Posterior vena cava (tissue), 2 donors: Measurements from ENCODE around the gene ZBTB16. TPM values are rescaled to one million over a fixed set of nuclear protein-coding genes. Genes with fewer than 3 reads are reported as not detected.

Experiments
- DNase-seq: peaks from one replicate; pipeline ENCODE4 v3.0.0-alpha.2; 2020; ENCODE audit warnings: low spot score
- intact Hi-C, 2 donors: fragments of 100-400 bp; cut with DNase I; formaldehyde crosslinking; loops; one replicate each; pipeline versions ENCODE4 v1.14.1 to v1.14.2; 2022 to 2023
- total RNA-seq, 2 donors: library from RNA; stranded (reverse); fragmentation: NEBNext Ultra II Directional; extraction: Animal tissue kit (Norgen Biotek cat#: 25700); gene quantifications; one replicate each; pipeline ENCODE4 v1.2.1, GENCODE V29; 2021
- donor health status: DM: yes; HTN: yes; CAD: no.
- donor health status: DM: yes; HTN: yes; CAD: no.

ZBTB16 gene
- total RNA-seq, 2 donors from 2014 or later = 188 to 208 TPM

DNA sequence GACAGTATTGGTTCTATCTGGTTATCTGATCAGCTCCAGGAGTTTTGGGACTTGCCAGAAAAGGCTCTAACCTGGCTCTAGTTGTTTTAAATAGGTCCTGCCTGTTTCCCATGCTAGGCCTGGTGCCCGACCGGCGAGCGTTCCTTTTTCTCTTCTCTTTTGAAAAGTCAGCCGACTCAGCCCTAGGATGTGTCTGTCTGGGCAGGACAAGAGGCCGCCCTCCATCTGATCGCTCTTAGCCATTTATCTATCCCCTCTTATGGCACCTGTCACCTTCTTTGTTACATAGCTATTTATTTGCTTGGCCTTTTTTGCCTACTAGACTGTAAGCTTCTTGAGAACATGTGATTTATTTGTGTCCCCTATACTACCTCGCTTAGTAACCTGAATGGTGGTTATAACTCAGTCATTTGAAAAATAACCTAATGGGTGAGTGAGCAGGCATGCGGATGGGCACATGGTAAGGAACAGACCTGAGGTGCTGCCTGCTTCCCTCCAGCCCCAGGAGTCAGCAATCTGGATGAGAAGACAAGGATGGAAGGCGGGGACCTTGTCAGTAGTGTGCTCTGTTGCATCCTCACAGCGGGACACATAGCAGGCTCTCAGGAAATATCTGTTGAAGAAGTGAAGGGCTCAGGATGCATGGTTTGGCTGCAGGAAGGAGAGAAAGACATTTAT lies 108.4 kb downstream of the ZBTB16 start:
- peak; percentile 45 for DNase-seq
- intact Hi-C loops = no loop called here

DNA sequence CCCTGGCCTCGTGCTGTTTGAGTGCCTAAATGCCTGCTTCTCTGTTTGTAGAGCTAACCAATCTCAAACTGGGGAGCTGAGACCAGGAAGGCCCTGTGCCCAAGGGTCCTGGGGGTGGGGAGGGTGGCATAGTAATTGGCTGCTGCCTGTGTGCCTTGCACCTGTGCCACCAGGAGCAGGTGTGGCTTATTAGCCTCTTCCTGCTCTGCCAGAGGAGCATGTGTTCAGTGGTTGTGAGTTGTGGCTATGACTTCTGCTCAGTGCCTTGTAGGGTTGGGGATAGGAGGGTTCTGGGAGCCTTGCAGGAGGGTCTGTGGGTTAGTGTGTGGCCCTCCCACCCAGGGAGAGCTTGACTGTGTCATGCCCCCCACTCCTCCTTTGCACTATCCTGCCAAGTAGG lies 109.2 kb downstream of the ZBTB16 start:
- DNase-seq = peak; percentile 38
- intact Hi-C loops = no loop called here

DNA sequence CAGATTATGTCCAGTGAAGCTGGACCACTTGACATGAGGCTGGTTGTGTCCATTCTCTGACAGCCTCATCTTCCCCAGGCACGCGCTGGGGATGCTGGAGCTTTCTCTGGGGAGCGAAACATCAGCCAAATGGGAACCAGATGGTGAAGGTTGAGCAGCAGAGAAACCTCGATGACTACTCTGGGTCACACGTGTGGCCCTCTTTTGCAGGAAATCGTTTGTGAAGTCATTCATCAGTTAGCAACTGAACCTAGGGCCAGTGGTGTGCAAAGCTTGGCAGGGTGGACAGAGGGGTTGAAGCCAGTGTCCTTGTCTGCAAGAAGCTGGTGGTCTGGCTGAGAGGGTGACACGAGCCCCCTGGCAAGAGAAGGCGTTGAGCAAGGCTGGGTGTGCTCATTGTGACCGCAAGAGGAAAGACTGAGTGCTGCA lies 109.8 kb downstream of the ZBTB16 start:
- intact Hi-C loops = no loop called here
- peak; percentile 86 for DNase-seq

DNA sequence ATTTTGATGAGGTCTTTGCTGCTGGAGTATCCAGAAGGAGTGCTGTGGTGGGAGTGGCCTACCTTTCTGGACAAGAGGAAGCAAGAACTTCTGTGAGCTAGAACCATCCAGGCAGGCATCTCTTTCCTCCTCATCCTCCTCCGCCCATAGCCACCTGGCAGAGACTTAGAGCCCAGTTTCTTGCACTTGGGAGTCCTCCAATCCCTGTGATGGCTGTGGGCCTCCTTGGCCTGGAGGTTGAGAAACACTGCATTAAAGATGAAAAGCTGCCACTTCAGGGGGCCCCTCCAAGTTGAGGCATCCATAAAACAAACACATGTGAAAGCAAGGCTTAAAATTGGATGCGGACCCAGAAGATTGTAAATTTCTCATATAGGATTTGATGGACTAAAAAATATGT lies 110.3 kb downstream of the ZBTB16 start:
- intact Hi-C loops = loop anchor here (5.0 to 10.0 kb wide), 2 partner anchors 33 to 105 kb away; no protein-coding TSS in a partner anchor

DNA sequence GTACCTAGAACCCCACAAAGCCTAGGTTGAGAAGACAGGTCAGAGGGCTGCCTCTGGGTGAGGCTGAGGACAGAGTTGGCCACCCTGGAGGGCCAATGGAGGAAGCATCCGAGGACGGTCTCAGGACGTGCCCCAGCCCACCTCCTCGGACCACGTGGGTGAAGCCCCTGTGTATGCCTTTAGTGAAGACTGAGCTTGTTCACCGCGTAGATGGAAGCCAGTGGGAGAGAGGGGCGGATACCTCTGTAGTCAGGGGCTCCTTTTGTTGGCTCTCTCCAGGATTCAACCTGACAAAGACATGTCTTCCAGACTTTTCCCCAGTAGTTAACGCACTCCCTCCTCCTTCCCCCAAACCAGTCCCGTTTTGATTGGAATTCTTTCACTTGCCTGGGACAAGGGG lies 110.7 kb downstream of the ZBTB16 start:
- intact Hi-C loops = loop anchor here (5.0 to 10.0 kb wide), 2 partner anchors 33 to 105 kb away; no protein-coding TSS in a partner anchor
- DNase-seq = peak; percentile 64

More for the DNA sequence above, 110.3 kb downstream of the ZBTB16 start:
- peak; percentile 55 for DNase-seq

DNA sequence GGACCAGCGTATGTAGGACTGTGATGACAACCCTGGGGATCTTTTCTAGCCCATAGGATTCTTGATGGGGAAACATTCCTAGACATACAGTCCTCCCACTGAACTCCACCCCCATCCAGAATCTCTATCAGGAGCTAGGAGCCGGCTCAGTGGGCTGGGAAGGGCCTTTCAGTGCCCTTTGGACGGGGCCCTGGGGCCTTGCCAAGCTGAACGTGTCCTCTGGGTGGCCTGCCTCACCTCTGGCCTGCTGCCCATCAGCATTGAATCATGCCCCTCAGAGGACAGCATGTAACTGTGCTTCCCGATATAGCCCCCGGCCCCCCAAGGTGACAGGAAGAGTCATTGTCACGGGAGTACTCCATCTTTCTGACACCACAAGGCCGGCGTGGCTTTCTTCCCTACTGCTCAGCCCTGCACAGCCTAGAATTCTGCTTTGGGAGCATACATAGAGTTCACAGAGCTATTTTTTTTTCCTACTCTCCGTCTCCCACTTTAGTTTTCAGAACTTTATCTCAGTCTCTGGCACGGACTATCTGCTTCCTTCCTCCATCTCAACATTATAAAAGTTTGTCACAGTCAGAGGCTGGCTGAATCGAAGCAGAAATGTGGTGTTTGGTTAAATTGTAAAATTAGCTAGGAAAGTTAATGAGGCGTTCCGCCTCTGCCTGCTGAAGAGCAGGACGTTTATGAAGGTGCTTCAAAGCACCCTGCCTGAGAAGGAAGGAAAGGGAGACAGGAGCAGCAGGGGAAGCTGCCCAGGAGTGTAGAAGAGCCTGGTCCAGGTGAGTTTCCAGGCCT lies 111.9 kb downstream of the ZBTB16 start:
- intact Hi-C loops = loop anchor here (5.0 to 10.0 kb wide), 2 partner anchors 34 to 107 kb away; no protein-coding TSS in a partner anchor
- peak; percentile 97 for DNase-seq

DNA sequence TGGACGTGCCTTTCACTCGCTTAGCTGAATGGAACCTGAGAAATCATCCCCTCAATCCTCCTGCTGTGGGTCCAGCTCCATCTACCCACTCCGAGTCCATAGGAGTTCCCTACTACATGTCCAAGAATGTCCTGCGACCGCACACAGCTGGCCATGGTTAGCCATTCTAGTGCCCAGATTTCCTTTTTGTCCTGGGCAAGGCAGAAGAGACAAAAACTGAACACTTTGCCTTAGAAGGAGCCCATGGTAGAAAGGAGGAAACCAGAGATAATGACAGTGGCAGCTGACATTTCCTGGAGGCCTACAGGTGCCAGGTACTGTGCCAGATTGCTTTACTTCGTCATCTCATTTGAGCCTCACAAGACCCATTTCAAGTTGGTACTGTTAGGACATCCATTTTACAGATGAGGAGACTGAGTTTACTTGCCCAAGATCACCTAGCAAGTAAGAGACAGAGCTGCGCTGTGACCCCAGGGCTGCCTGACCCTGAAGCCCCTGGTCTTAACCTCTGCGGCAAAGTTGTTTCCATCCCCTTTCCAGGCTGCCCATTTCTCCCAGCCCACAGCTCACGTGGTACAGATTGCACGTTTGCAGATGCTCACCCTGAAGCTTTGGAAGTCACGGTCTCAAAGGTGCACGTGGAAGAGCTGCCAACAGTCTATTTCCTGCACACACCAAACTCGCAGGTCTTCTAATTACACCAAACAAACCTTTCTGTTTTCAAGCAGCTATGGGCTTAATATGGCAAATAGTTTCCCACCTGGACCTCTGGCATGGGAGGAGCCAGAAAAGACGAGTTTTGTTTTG lies 112.7 kb downstream of the ZBTB16 start:
- intact Hi-C loops = loop anchor here (5.0 to 10.0 kb wide), 2 partner anchors 35 to 107 kb away; no protein-coding TSS in a partner anchor
- DNase-seq = no peak

DNA sequence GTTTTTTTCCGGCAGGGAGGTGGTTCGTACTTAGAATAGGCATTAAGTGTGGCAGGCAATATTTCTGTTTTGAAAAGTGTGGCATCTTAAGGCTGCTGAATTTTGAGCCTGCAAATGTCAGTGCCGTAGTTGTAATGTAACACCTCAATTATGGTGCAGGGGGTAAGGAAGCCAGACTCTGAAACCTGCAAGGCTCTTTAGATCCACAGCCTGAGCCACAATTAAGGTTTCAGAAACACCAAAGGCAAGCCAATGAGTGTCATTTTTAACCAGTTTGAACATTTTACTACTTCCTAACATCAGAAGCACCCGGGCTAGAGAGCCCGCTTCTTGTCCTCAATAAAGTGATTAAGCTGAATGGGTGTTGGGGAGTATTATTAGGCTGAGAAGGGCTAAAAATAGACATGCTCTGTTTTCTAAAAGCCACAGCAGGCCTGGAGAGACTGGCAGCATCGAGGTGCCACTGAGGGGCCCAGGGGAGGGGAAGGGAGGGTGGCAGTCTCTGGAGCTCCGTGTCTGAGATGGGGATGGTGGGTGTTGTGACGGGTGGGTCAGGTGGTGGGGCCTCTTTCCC lies 113.4 kb downstream of the ZBTB16 start:
- DNase-seq = no peak
- intact Hi-C loops = loop anchor here (5.0 to 10.0 kb wide), 2 partner anchors 36 to 108 kb away; no protein-coding TSS in a partner anchor

DNA sequence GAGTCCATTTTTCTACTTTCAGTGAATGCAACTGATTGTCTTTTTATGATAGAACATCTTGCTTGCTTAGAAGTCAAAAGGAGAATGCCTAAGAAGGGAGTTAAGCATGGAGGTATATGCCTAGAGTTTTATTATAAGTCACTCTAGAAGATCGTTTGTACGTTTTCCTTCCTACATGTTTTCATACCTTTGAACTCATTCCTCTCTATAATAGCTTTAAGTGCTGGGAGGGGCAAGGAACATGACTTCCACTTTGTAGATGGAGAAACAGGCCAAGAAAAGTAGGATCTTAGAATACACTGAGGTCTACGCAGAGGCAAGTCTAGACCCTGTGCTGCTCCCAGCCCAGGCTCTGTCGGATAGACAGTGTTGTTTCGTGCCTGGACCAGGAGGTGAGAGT lies 114.3 kb downstream of the ZBTB16 start:
- intact Hi-C loops = loop anchor here (5.0 to 10.0 kb wide), 2 partner anchors 37 to 109 kb away; no protein-coding TSS in a partner anchor
- no peak for DNase-seq

DNA sequence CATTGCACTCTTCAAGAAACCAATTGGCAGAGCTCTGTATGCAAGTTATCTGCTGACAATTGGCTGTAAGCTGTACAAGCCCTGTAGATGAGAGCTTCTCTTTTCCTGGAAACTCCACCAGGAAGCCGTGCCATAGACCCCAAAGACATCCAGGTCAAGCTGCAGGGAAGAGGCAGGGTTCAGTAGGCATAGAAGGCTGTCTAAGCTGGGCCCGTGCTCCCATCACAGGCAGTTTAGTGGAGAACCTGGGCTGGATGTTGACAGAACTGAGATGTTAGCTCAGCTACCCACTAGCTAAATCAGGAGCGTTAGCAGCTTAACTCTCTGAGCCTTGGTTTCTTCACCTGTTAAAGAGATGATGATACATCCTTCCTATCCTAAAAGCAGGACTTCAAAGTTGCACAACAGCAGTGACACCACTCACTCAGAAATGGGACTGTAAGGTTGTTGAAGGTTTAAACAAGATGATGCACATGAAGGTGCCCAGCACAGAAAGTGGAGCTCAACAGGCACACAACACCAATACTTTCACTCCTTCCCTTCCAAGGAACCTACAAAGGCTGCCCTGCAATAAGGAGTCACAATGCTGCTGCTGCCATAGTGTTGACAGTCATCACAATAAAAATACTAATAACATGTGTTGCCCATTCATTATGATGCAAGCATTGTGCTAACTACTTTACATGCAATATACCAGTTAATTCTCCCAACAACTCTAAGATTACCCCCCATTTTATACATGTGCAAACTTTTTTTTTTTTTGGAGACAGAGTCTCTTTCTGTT lies 115.4 kb downstream of the ZBTB16 start:
- no peak for DNase-seq
- intact Hi-C loops = loop anchor here (5.0 to 10.0 kb wide), 2 partner anchors 38 to 110 kb away; no protein-coding TSS in a partner anchor

DNA sequence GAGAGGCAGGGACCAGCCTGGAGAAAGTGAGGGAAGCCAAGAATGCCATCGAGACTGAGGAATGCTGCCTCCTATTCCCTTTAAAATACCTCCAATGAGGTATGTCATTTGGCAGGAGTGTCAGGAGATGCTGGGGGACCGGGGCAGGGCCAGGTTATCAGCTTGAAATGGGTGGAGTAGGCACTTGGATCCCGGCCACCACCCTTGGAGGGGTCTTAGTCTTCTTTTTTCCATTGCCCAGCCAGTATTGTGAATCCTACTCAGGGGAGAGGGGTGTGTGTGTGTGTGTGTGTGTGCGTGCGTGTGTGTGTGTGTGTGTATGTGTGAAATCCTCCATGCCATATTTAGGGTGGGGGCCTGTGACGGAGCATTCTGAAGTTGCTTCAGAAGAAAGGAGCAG lies 116.2 kb downstream of the ZBTB16 start:
- DNase-seq = no peak

DNA sequence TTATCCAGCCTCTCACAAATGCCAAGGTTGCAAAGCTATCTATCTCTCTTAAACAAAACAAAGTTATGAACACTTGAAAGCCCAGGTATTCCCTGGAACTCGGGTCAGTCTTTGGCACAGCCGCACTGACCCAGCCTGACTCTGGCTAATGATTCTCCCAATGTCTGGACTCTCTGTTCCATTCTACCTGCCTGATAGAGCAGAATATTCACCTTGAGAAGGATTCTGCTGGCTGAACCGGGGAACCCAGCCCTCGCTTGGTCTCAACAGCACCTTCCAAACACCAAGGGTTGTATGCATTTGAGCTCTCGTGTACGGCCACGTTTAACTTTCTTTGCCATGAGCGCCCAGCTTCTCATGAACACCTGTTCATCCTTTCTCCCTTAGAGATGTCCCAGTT lies 116.8 kb downstream of the ZBTB16 start:
- no peak for DNase-seq
- intact Hi-C loops = loop anchor here in 1 of 2 donors (10.0 kb wide), 1 partner anchor 112 kb away; no protein-coding TSS in a partner anchor

More for the DNA sequence above, 116.2 kb downstream of the ZBTB16 start:
- intact Hi-C loops = loop anchor here in 1 of 2 donors (10.0 kb wide), 1 partner anchor 111 kb away; no protein-coding TSS in a partner anchor

DNA sequence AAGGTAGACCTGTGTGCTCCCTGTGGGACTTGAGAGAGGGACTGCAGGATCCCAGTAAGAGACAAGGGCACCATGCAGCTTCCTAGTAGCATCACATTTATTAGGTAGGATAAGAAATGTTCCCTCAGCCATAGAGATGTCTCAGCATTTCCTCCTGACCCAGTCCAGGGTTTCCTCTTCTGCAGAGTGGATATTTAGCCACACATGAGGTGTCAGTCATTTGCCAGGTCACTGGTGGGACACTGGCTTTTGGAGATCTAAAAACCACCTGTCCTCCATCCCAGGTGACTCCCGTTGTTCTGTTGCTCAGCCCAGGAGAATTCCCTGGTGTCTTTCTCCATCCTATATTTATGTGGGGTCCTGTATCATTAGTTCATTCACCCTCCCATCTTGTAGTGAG lies 119.1 kb downstream of the ZBTB16 start:
- intact Hi-C loops = loop anchor here in 1 of 2 donors (10.0 kb wide), 1 partner anchor 114 kb away; no protein-coding TSS in a partner anchor
- no peak for DNase-seq

DNA sequence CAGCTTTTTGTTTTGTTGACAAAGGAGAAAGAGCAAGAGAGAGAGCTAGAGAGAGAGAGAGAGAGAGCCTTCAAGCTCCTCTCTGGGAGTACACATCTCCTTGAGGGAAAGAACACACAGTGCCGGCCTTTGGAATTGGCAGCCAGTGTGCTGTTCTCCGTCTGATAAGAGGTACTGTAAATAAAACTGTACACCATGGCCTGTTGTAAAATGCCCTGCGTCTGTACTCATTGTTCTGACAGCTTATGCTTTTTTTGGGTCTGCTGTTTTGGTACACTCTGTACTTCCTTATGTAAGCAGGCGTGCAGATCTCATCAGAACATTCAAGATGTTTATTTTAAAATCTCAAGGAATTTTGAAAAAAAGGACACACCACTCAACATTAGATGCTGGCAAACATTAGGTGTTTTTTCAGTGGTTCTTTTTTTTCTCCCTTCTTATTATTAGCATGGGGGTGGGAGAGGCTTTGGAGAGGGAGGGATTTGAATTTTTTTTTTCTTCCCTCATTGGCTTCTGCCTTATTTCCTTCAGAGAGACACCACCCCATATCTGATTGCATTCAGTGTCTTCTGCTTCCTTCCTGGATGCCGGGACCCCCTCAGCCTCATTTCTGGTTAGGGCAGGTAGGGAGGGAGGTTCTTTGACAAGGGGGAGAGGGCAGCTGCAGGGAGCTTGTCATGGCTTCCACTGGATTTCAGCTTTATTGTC lies 119.9 kb downstream of the ZBTB16 start:
- DNase-seq = peak; percentile 94
- intact Hi-C loops = loop anchor here in 1 of 2 donors (10.0 kb wide), 1 partner anchor 115 kb away; no protein-coding TSS in a partner anchor

DNA sequence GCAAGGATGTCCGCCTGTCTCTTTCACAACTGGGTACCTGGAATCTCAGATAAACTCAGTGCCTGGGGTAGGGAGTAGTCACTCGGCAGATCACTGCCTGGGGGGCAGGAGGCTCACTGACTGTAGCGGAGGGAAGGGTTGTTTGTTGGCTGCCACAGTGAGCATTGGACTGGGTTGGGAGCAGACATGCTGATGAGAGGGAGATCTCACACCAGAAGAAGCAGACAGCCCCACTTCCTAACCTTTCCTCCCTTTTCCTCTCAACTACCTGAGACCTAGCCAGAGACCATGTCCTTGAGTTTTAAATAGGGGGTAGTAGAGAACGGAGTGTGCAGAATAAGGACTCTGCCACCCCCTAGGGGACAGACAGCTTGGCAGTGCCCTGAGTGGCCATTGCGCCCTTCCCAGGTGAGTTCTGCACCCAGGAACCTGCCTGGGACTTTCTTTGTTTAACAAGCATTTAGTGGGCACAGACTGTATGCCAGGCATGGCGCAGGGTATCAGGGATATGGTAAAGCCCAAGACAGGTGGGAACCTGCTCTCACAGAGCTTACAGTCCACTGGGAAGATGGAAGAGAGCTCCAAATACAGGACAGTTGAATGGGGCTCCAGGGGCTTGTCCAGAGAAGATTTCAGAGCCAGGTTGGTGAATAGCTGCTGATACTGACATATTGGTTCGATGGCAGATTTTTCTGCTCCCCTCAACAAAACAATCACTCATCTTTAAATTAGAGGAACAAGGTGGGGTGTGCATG lies 121.0 kb downstream of the ZBTB16 start:
- no peak for DNase-seq

DNA sequence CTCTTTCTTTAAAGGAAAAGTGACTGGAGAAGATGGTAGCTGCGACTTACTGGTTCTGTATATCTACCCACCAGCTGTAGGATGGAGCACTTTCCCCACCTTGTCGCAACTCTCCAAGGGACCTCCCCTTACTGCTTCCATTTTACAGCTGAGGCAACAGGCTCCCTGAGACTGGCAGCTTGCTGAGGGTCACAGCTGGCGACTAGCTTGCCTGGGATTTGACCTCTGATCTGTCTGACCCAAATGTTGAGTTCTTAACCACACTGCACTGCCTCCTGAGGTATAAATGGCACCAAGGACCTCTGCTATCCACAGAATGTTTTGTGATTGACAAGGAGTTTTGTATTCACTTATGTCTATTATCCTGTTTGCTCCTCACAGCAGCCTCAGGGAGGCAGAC lies 121.7 kb downstream of the ZBTB16 start:
- intact Hi-C loops = loop anchor here in 1 of 2 donors (5.0 kb wide), 1 partner anchor 124 kb away; the partner anchor contains the start of gene ZBTB16
- no peak for DNase-seq

More for the DNA sequence above, 121.0 kb downstream of the ZBTB16 start:
- intact Hi-C loops = loop anchor here in 1 of 2 donors (5.0 kb wide), 1 partner anchor 123 kb away; the partner anchor contains the start of gene ZBTB16
